A673 (cell line): ENCODE measurements around the gene ADK. TPM values are rescaled to one million over a fixed set of nuclear protein-coding genes. Genes with fewer than 3 reads are reported as not detected.

Source experiments
- BruUV-seq: library from RNA; stranded (reverse); fragments of 400-500 nt; replicated peaks from 2 replicates; lab custom pipeline; 2021; lab: Mats Ljungman, UMichigan
- CTCF ChIA-PET: fragments of 300-600 bp; sonication (Branson Sonifier 250); formaldehyde crosslinking; loops from one replicate; lab custom pipeline; 2022; ENCODE audit warnings: antibody characterized with exemption; lab: Charles Lee
- POLR2A ChIA-PET: fragments of 300-600 bp; sonication (Branson Sonifier 250); formaldehyde crosslinking; loops from one replicate; lab custom pipeline; 2022; ENCODE audit warnings: antibody characterized with exemption; ENCODE audit not compliant: low non-redundant PET; lab: Charles Lee
- DNase-seq: peaks from one replicate; pipeline ENCODE4 v3.0.0-alpha.2; 2015; ENCODE audit warnings: low spot score
- H3K27ac ChIP-seq: fragments of 200-600 bp; sonication (generic); 2 replicates; pipeline ENCODE4 v1.5.1; 2016; ENCODE audit warnings: mixed run types, low read depth, mild to moderate bottlenecking, mixed read lengths, antibody characterized with exemption, low read length; ENCODE audit not compliant: poor library complexity, severe bottlenecking
- H3K27me3 ChIP-seq: fragments of 200-600 bp; sonication (generic); replicated peaks from 2 replicates; pipeline ENCODE4 v1.6.1; 2017; ENCODE audit warnings: mixed run types, low read depth, mild to moderate bottlenecking, mixed read lengths, antibody characterized with exemption, low read length; ENCODE audit not compliant: insufficient read depth, poor library complexity
- H3K36me3 ChIP-seq: fragments of 200-600 bp; sonication (generic); 2 replicates; pipeline ENCODE4 v1.6.1; 2016; ENCODE audit warnings: mixed run types, mild to moderate bottlenecking, mixed read lengths, antibody characterized with exemption, low read length; ENCODE audit not compliant: insufficient read depth, poor library complexity, severe bottlenecking
- H3K4me1 ChIP-seq: fragments of 200-600 bp; sonication (generic); 2 replicates; pipeline ENCODE4 v1.6.1; 2017; ENCODE audit warnings: mixed run types, mild to moderate bottlenecking, mixed read lengths, antibody characterized with exemption, low read length; ENCODE audit not compliant: insufficient read depth, poor library complexity, severe bottlenecking
- H3K4me3 ChIP-seq: fragments of 200-600 bp; sonication (generic); 2 replicates; pipeline ENCODE4 v1.5.1; 2016; ENCODE audit warnings: low read depth, mixed run types, mild to moderate bottlenecking, mixed read lengths, low read length; ENCODE audit not compliant: poor library complexity, severe bottlenecking
- H3K9me3 ChIP-seq: fragments of 200-600 bp; sonication (generic); 2 replicates; pipeline ENCODE4 v1.6.1; 2016; ENCODE audit warnings: mixed run types, low read depth, mild to moderate bottlenecking, mixed read lengths, antibody characterized with exemption, low read length; ENCODE audit not compliant: poor library complexity, severe bottlenecking
- CTCF ChIP-seq: fragments of 300-800, 200-600 bp; sonication (generic); conservative IDR thresholded peaks from 2 replicates; pipeline ENCODE4 v1.5.1; 2017; ENCODE audit warnings: low read depth, mild to moderate bottlenecking, antibody characterized with exemption, low read length, moderate library complexity, mixed read lengths
- EZH2 ChIP-seq: fragments of 200-600 bp; sonication (generic); IDR thresholded peaks from 2 replicates; pipeline ENCODE4 v1.6.1; 2017; ENCODE audit warnings: borderline replicate concordance, low read depth, mild to moderate bottlenecking, mixed read lengths, antibody characterized with exemption, low read length; ENCODE audit not compliant: poor library complexity, severe bottlenecking
- intact Hi-C: fragments of 100-400 bp; cut with micrococcal nuclease; formaldehyde crosslinking; loops from one replicate; pipeline ENCODE4 v1.10.0; 2022; ENCODE audit not compliant: unreplicated experiment
- total RNA-seq: library from RNA; stranded (reverse); gene quantifications from 2 replicates; pipeline ENCODE4 v1.2.3, GENCODE V29; 2021

The ADK gene
- total RNA-seq, 1 experiment from 2014 or later = 49.0 TPM

- intact Hi-C loops = no loop called here
- DNase-seq = no peak
- Histone ChIP-seq H3K9me3 (peaks cover 3% of the 10 kb centered on the region), H3K4me1 (peaks cover 30% of the 10 kb centered on the region), H3K27ac (peak overlapping the region; percentile 56), H3K36me3 (no peaks in the 10 kb centered on the region), H3K27me3 (no peaks in the 10 kb centered on the region), H3K4me3 (no peak overlapping the region)
- BruUV-seq = no TSS peak
- ChIA-PET POLR2A (interaction anchor here (0.8 kb wide), 1 partner anchor 10 kb away, joined by 4 read pairs; no protein-coding TSS in a partner anchor), CTCF (no interaction called here)
- TF ChIP-seq EZH2 (no peak), CTCF (no peak)
Measured at GRCh38 chr10:74289951-74290350, 138.9 kb downstream of the ADK start.

- peak overlapping the region; percentile 56 for H3K27ac ChIP-seq
Measured at GRCh38 chr10:74290708-74291107, 139.7 kb downstream of the ADK start.

GRCh38 chr10:74292871-74293427, 141.9 kb downstream of the ADK start:
- no peaks in the 10 kb centered on the region for H3K36me3 ChIP-seq
- peaks cover 35% of the 10 kb centered on the region for H3K4me1 ChIP-seq
- H3K4me3 ChIP-seq = no peak overlapping the region
- no peaks in the 10 kb centered on the region for H3K27me3 ChIP-seq
- no peak for TF ChIP-seq CTCF
- TF ChIP-seq EZH2 = no peak
- ChIA-PET CTCF (no interaction called here), POLR2A (no interaction called here)
- no peak overlapping the region for H3K27ac ChIP-seq
- DNase-seq = no peak
- BruUV-seq = no TSS peak
- H3K9me3 ChIP-seq = no peaks in the 10 kb centered on the region
- intact Hi-C loops = no loop called here

More at GRCh38 chr10:74290708-74291107, 139.7 kb downstream of the ADK start:
- TF ChIP-seq CTCF = no peak
- no peak for TF ChIP-seq EZH2
- no peaks in the 10 kb centered on the region for H3K9me3 ChIP-seq
- peak; percentile 37 for DNase-seq
- peaks cover 30% of the 10 kb centered on the region for H3K4me1 ChIP-seq
- POLR2A ChIA-PET = no interaction called here
- no peaks in the 10 kb centered on the region for H3K27me3 ChIP-seq
- intact Hi-C loops = no loop called here
- no peaks in the 10 kb centered on the region for H3K36me3 ChIP-seq
- CTCF ChIA-PET = no interaction called here
- H3K4me3 ChIP-seq = no peak overlapping the region
- BruUV-seq = no TSS peak
